NK-92 treated with Interleukin-12 subunit alpha and Interleukin-12 subunit beta, amount 100 ng/mL, for 24 hours (cell line): ENCODE data around the gene MELK.

Experiments
- DNase-seq: peaks from one replicate; lab custom pipeline; 2025; lab: John Stamatoyannopoulos, UW

Gene MELK

DNA sequence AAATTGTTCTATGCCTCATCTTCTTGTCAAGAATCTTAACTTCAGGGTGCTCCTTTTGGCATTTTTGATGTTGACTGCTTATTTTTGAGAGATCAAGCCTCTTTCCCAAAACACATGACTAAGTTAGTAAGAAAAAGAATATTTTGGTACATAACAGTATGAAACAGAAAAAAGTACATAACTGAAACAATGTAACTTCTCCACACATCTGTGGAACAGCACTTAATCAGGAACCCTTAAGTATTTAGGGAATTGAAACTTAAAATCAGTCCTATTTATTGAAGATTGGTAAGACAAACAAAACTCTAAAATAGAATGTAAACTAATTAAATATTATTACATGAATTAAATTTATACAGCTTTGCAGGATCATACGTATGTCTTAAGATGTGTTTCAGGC is 103.4 kb downstream of the MELK start:
- DNase-seq = no peak

DNA sequence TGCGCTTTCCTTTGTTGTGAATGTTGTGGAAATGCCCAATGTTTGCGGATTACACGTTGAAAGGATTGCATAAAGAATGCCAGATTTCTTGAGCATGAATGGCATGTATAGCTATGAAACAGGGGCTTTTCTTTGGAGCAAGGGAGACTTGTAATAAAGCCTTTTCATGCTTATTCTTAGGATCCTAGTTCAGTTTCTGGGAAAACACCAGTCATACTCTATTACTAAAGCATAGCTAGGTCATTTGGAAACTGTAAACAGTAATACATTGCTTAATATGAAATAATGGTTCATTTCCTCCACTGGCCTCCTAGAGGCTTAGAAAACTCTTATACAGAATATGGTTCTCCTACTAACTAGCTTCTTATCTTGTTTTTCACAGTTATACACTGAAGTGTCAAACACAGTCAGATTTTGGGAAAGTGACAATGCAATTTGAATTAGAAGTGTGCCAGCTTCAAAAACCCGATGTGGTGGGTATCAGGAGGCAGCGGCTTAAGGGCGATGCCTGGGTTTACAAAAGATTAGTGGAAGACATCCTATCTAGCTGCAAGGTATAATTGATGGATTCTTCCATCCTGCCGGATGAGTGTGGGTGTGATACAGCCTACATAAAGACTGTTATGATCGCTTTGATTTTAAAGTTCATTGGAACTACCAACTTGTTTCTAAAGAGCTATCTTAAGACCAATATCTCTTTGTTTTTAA is 104.2 kb downstream of the MELK start:
- DNase-seq = no peak

DNA sequence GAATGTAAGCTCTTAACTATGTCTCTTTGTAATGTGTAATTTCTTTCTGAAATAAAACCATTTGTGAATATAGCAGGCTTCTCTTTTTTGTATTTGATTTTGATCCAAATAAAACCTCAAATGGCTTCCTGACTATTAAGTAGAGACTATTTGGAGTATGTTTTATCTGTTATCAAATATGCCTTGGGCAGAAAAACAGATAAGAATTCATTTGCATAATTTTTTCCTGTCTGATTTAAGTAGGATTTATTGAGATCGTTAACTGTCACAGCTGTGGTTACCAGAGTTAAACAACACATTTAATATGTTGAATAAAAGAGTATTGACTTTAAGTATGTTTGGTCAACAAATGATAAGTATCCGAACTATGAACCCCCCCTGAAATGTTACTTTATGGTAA is 104.9 kb downstream of the MELK start:
- no peak for DNase-seq

DNA sequence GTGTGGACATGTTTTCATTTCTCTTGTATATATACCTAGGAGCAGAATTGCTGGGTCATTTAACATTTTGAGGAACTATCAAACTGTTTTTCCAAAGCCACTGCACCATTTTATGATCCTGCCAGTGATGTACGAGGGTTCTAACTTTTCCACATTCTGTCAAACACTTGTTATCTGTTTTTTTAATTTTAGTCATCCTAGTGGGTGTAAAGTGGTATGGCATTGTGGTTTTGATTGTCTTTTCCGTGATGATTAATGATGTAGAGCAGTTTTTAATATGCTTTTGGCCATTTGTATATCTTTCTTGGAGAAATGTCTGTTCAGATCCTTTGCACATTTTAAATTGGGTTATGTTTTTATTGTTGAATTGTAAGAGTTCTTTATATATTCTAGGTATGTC is 107.0 kb downstream of the MELK start:
- DNase-seq = no peak

DNA sequence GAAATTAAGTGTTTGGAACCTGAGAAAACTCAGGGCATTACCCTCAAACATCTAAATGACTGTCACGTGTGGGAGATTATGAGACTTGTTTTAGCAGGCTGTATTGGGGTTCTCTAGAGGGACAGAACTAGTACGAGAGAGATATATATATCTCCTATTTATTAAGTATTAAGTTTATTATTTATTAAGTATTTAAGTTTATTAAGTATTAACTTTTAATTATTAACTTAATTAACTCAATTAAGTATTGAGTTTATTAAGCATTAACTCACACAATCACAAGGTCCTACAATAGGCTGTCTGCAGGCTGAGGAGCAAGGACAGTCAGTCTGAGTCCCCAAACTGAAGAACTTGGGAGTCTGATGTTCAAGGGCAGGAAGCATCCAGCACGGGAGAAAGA is 113.8 kb downstream of the MELK start:
- DNase-seq = no peak

DNA sequence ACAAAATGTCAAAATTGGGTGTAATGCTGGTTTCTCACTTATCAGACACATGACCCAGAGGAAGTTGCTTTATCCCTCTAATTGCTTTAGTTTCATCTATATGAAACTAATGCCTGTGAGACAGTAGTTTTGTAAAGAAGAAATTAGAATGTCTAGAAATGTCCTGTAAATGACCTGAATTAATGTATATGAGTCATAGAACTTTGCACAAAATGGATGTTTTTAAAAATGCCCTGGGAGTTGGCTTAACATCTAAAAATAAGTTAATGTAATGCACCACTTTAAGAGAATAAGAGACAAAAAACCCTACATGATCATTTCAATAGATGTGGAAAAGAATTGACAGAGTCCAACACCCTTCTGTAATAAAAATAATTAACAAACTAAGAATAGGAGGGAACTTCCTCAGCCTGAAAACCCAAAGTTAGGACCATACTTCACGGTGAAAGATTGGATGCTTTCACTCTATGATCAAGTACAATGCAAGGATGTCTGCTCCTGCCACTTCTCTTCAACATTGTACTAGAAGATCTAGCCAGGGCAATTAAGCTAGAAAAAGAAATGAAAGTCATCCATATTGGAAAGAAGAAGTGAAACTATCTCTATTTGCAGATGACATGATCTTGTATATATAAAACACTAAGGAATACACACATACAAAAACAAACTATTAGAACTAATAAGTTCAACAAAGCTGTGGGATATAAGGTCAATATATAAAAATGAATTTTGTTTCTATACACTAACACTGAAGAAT is 117.9 kb downstream of the MELK start:
- no peak for DNase-seq

DNA sequence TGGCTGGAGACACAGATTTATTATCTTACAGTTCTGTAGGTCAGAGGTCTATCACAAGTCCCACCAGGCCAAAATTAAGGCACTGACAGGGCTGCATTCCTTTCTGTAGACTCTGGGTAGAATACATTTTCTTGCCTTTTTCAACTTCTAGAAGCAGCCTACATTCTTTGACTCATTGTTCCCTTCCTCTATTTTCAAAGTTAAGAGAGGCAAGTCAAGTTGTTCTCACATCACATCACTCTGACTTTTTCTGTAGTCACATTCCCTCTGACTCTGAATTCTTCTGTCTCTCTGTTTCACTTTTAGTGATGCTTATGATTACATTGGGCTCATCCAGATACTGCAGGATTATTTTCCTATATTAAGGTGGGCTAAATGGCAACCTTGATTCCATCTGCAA is 119.0 kb downstream of the MELK start:
- DNase-seq = no peak

DNA sequence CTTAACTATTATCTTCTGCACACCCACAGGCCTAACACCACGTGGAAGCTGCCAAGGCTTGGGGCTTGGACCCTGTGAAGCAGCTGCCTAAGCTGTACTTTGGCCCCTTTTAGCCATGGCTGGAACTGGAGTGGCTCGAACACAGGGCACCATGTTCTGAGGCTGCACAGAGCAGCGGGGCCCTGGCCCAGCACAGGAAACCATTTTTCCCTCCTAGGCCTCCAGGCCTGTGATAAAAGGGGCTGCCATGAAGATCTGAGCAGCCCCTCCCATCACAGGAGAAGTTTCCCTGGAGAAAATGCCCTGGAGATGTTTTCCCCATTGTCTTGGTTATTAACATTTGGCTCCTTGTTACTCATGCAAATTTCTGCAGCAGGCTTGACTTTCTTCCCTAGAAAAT is 126.3 kb downstream of the MELK start:
- no peak for DNase-seq

DNA sequence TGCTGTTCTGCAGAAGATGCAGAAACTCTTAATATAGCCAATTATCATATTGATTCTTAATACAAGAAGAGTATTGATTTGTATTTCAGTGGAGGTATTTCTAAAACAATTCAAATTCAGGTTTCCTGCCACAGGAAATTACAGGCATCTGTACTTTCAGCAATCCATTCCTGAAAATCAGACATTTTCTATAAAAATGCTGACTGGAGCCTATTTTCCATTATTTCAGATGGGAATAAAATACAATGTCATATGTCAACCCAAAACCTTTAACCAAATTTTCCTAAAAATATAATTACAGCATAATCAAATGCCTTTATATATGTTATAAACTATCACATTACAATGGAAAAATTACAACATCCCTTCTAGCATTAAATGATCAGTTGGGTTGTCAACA is 131.5 kb downstream of the MELK start:
- no peak for DNase-seq

DNA sequence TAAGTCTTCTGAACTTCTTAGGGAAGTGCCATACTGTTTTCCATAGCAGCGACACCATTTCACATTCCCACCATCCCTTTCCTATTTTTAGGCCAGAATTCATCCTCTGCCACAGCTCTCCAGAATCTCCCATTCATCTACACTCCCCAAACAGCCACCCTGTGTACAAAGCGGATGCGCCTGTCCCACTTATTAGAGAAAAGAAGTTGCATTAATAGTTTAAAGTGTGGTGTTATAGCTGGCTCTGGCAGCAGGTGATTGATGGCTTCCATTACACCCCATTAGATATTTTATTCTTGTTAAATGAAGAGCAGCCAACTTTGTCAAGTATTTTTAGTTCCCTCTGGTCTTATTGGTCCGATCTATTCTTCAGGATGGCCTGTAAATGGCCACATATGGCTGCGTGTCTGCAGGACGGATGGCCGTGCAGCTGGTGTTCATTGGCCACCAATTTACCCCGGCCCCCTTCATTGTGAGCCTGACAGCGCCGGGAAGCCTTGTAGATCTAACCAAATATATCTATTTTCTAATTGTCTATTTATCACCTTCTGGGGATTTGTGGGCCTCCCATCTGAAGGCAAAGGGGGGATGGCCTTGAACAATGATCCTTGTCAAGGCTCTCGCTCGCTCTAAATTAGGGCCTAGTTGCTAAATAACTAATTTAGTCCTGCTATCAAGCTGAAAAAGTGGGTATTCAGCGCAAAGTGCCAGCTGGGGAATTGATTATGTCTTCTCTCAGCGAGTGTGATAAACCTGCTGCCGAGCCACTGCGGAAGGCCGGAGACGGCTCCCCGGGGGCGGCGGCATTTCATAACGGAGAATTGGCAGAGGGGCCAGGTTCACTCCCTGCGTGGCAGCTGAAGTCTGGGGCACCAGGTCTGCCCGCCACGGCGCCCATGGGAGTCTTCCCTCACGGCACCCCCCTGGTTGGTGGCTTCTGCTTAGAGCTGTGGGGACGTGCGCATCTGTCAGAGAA is 141.1 kb downstream of the MELK start:
- no peak for DNase-seq

DNA sequence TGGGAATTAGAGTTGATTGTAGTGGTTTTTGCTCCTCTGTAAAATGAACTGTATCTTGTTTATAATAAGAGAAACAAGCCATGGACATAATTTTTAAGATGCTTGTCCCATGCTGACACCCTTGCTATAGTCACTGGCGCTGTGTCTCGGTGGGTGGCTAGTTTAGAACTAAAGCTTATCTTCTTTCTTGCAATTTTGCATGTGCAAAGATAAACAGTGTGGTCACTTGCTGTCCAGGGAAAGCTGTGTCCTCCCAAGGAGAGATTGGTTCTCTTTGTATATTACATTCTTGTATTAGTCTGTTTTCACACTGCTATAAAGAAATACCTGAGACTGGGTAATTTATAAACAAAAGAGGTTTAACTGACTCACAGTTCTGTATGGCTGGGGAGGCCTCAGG is 143.8 kb downstream of the MELK start:
- no peak for DNase-seq

DNA sequence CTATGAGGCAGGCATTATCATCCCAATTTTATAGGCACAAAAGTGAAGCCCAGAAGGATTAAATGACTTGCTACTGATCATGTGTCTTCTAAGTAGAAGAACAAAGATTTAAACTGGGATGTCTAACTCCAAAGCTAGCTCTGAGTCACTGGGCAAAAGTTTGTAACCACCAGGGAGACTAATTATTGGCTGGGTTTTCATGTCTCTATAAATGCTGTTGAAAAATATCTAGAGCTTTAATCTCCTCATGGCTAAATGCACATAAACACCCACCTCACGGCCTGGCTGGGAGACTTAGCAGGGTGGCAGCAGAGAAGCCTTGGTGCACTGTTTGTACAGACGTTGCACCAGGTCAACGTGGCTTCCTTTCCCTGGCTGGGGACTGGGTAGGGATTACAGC is 144.6 kb downstream of the MELK start:
- DNase-seq = no peak

DNA sequence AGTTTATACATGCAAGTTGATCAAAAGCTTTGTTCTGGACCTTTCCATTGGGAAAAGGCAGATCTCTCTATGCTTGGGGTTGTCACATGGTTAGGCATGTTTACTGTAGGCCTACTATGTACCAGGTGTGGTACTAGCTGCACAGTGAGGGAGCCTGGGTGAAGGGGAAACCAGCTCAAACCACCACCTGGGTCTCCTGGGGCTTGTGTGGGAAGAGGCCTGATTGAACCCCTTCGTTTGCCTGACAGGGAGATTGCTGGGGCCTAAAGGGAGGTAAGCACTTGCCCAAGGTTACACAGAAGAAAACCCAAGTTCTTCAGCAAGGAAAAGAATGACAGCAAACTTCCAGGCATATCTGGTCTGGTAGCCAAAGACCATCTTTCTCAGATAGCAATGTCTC is 145.9 kb downstream of the MELK start:
- DNase-seq = no peak

DNA sequence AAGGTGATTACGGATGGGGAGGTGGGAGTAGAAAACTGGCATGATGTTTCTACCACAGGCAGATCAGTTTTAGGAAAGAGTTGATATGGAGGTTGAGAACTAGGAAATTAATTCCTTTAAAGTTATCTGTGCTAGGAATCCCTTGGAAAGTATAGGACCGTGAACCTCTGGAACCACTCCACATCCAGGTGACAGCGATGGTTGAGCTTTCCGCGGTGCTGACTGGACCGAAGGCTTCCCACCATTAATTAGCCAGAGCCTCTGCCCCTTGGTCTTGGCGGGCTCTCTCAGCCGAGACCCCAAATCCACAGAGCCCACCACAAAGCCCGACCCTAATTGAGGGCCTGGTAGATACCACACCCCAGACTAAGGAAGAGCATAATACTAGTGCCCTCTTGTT is 147.3 kb downstream of the MELK start:
- DNase-seq = no peak

DNA sequence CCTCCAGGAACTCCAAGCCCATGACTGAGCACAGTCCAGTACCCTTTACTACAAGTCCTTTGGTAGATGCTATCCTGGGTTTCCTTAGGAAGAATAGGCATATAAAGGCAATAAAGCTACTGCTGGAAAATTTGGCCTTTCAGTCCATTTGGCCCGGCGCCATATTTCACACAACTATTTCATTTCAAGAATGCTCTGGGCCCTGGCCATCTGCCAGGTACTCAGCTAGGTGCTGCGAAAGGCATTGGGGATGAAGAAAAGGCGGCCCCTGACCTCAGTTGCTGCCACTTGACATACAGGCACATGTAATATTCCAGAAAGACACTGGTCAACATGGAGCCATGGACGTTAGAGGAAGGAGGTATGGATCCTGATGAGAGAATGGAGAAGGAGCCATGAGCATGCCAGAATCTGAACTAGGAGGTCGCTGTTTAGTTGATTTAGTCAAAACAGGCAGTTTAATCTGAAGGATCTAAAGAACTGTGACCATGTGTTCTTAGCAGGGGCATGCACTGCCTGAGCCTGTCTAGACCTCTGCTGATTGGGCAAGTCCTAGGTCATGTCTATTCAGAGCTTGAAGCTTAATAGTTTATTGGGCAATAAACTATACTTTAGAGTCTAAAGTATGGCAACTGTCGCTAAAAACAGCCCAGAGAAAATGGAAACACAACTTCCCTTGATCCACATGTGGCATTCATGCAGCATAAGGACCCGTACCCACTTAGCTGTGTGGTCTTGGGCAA is 149.3 kb downstream of the MELK start:
- DNase-seq = no peak

DNA sequence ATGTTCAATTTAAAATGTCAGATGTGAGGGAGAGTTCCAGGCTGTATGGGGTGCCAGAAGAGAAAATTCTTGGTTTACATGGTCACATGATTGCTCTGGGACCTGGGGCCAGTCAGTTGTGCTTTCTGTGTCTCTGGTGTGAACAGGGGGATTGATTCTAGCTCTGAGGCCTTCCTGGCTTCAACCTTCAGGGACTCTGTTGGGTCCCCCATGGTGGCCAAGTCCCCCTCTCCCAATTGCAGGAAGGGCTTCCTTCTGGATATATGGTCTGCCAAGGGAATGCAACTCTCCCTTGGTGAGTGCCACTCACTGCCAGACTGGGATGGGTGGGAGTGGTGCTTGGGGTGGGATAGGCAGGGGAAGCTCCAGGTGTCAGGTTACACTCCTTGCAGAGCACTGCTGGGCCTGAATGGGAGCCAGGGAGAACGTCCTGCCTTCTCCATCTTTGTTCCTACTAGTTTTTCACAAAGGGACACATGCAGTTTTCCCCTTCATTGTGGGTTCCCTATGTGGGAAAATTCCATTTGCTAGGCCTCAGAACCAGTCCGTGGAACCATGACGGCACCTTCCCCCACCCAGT is 153.2 kb downstream of the MELK start:
- DNase-seq = no peak
